B cell (primary cell): ENCODE results near the gene JMJD1C. TPM values are rescaled to one million over a fixed set of nuclear protein-coding genes. Genes with fewer than 3 reads are reported as not detected.

Experiments used
- ATAC-seq: fragments of 200-7000 bp; cut with Tn5 transposase; one replicate; pipeline ENCODE4 v1.10.0; 2021; ENCODE audit warnings: low read depth, mild to moderate bottlenecking, moderate number of reproducible peaks, moderate library complexity
- CTCF ChIA-PET: fragments of 350-600 bp; sonication (Branson Sonifier 250); formaldehyde crosslinking; loops from one replicate; lab custom pipeline; 2021; ENCODE audit warnings: antibody characterized with exemption, inconsistent platforms; lab: Charles Lee
- POLR2A ChIA-PET: fragments of 350-600 bp; sonication (Branson Sonifier 250); formaldehyde crosslinking; loops from one replicate; lab custom pipeline; 2021; ENCODE audit warnings: antibody characterized with exemption; lab: Charles Lee
- DNase-seq: peaks from one replicate; pipeline ENCODE4 v3.0.0; 2013
- H2AFZ ChIP-seq: 2 replicates; pipeline ENCODE4 v1.6.1; 2012; ENCODE audit warnings: mild to moderate bottlenecking, low read depth, low read length; ENCODE audit not compliant: insufficient read depth, poor library complexity, severe bottlenecking
- H3K27ac ChIP-seq, 2 donors: 1 replicate in 1 of 2; 2 replicates in 1 of 2; pipeline ENCODE4 v1.5.1; 2012 to 2013; ENCODE audit warnings: low read length in 2 of 2, mild to moderate bottlenecking in 2 of 2, moderate library complexity in 1 of 2
- H3K27me3 ChIP-seq, 4 experiments: fragments of 200-600 bp in 1 of 4; sonication (generic) in 1 of 4; replicated peaks in 1 of 4; 1 replicate in 2 of 4; 2 replicates in 2 of 4; pipeline versions ENCODE4 v1.6.1 to v1.7.0; 2013 to 2016; ENCODE audit warnings: low read length in 3 of 4, mild to moderate bottlenecking in 2 of 4, mixed read lengths in 1 of 4, moderate library complexity in 1 of 4; ENCODE audit not compliant: insufficient read depth in 4 of 4, control insufficient read depth in 3 of 4; ENCODE audit errors: control extremely low read depth in 1 of 4
- H3K36me3 ChIP-seq, 2 experiments: replicated peaks in 1 of 2; 1 replicate in 1 of 2; 2 replicates in 1 of 2; pipeline versions ENCODE4 v1.6.1 to v1.7.1; 2013; ENCODE audit warnings: low read length in 1 of 2; ENCODE audit not compliant: insufficient read depth in 2 of 2, control insufficient read depth in 1 of 2; ENCODE audit errors: control extremely low read depth in 1 of 2, extremely low read depth in 1 of 2
- H3K4me1 ChIP-seq, 2 donors: fragments of 200-600 bp in 1 of 2; sonication (generic) in 1 of 2; 1 replicate in 1 of 2; 2 replicates in 1 of 2; pipeline versions ENCODE4 v1.5.1 to v1.6.1; 2013 to 2017; ENCODE audit warnings: low read length in 2 of 2; ENCODE audit not compliant: control insufficient read depth in 2 of 2, insufficient read depth in 2 of 2
- H3K4me2 ChIP-seq: replicated peaks from 2 replicates; pipeline ENCODE3; 2012; ENCODE audit warnings: mild to moderate bottlenecking, low read depth, low read length; ENCODE audit not compliant: poor library complexity, severe bottlenecking
- H3K4me3 ChIP-seq, 5 experiments: fragments of 200-600 bp in 1 of 5; sonication (generic) in 1 of 5; 1 replicate in 3 of 5; 2 replicates in 2 of 5; pipeline versions ENCODE4 v1.5.1 to v1.7.0; 2011 to 2016; ENCODE audit warnings: low read length in 4 of 5, mild to moderate bottlenecking in 4 of 5, low read depth in 2 of 5, control low read depth in 1 of 5, moderate library complexity in 1 of 5; ENCODE audit not compliant: insufficient read depth in 1 of 5; ENCODE audit errors: control extremely low read depth in 1 of 5, extremely low read depth in 1 of 5
- H3K79me2 ChIP-seq: fragments of 200-600 bp; sonication (generic); one replicate; pipeline ENCODE4 v1.6.0; 2016; ENCODE audit warnings: low read length; ENCODE audit not compliant: control insufficient read depth, insufficient read depth
- H3K9ac ChIP-seq: fragments of 200-600 bp; sonication (generic); 2 replicates; pipeline ENCODE4 v1.6.1; 2017; ENCODE audit warnings: mild to moderate bottlenecking, low read length, moderate library complexity
- H3K9me3 ChIP-seq, 3 donors: one replicate each; pipeline versions ENCODE4 v1.6.1 to v1.7.1; 2013; ENCODE audit warnings: low read length in 2 of 3; ENCODE audit not compliant: control insufficient read depth in 2 of 3, insufficient read depth in 1 of 3; ENCODE audit errors: control extremely low read depth in 1 of 3
- H4K20me1 ChIP-seq: 2 replicates; pipeline ENCODE4 v1.6.0; 2012; ENCODE audit warnings: mild to moderate bottlenecking, low read length; ENCODE audit not compliant: insufficient read depth, control insufficient read depth, poor library complexity, severe bottlenecking
- H3K27ac Mint-ChIP-seq: one replicate; pipeline ENCODE4 v1.8.0; 2021; ENCODE audit warnings: mixed read lengths
- H3K27me3 Mint-ChIP-seq: one replicate; pipeline ENCODE4 v1.8.0; 2021; ENCODE audit warnings: mixed read lengths
- H3K4me1 Mint-ChIP-seq: one replicate; pipeline ENCODE4 v1.8.0; 2021; ENCODE audit warnings: mixed read lengths
- H3K4me3 Mint-ChIP-seq: one replicate; pipeline ENCODE4 v1.8.0; 2021; ENCODE audit warnings: mixed read lengths
- H3K9me3 Mint-ChIP-seq: one replicate; pipeline ENCODE4 v1.8.0; 2022; ENCODE audit warnings: mixed read lengths; ENCODE audit not compliant: insufficient read depth
- EZH2 ChIP-seq: IDR thresholded peaks from 2 replicates; pipeline ENCODE4 v1.6.1; 2012; ENCODE audit warnings: borderline replicate concordance, low read depth, mild to moderate bottlenecking, moderate library complexity, low read length; ENCODE audit not compliant: insufficient read depth, poor library complexity, severe bottlenecking
- WGBS: methylation state at CpG from one replicate; pipeline ENCODE4 v1.1.5; 2013; ENCODE audit warnings: missing lambda C conversion rate; ENCODE audit not compliant: insufficient coverage; 5-methylcytosine and 5-hydroxymethylcytosine counted together
- intact Hi-C: fragments of 100-400 bp; cut with micrococcal nuclease; formaldehyde crosslinking; loops from one replicate; pipeline ENCODE4 v1.10.0; 2022
- polyA plus RNA-seq: library from polyadenylated mRNA; depleted of rRNA; stranded (reverse); fragments of >200 nt; gene quantifications from 2 replicates; pipeline ENCODE4 v1.2.3, GENCODE V29; 2012
- total RNA-seq, 2 donors: library from RNA; stranded (reverse); fragments of 120-200 nt in 1 of 2; gene quantifications; 1 replicate in 1 of 2; 2 replicates in 1 of 2; pipeline versions ENCODE4 v1.2.3 to v1.2.4, GENCODE V29; 2013 to 2022
- TF ChIP-seq, protein P1 (sequence below): fragments of 200-600 bp; IDR thresholded peaks from one replicate; pipeline ENCODE4 v1.8.0; 2022; ENCODE audit warnings: antibody characterized with exemption, mild to moderate bottlenecking

JMJD1C gene
- total and polyA plus RNA-seq, 2 donors (not counting 1 experiment from before 2014, with no cell fraction given), result 81.8 to 235 TPM

DNA sequence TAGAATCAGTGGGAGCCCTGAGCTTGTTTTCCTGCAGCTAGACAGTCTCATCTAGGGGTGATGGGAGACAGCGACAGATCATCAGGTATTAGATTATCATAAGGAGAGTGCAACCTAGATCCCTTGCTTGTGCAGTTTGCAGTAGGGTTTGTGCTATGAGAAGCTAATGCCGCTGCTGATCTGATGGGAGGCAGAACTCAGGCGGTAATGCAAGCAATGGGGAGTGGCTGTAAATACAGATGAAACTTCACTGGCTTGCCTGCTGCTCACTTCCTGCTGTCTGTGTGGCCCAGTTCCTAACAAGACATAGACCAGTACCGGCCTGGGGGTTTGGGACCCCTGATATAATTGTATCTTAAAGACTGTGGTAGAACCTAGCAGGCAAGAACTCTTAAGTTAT lies 315.0 kb downstream of the JMJD1C start:
- H3K9me3 Mint-ChIP-seq, result no peaks in the 10 kb centered on the region
- Histone ChIP-seq H3K9ac (no peak overlapping the region), H3K27me3 (no peaks in the 10 kb centered on the region), H3K79me2 (peaks cover 65% of the 10 kb centered on the region), H3K4me1 (peaks cover 0 to 2% of the 10 kb centered on the region in 2 donors), H3K4me2 (no peak overlapping the region), H3K9me3 (no peaks in the 10 kb centered on the region), H3K27ac (no peak overlapping the region), H4K20me1 (peaks cover 29% of the 10 kb centered on the region), H2AFZ (no peak overlapping the region), H3K4me3 (no peak overlapping the region), H3K36me3 (peaks cover 10 to 61% of the 10 kb centered on the region in 2 experiments)
- ChIA-PET CTCF (interaction anchor here (3.3 kb wide), 1 partner anchor 16 kb away, joined by 12 read pairs; no protein-coding TSS in a partner anchor), POLR2A (no interaction called here)
- H3K27me3 Mint-ChIP-seq, result no peaks in the 10 kb centered on the region
- peaks cover 25% of the 10 kb centered on the region for H3K4me1 Mint-ChIP-seq
- H3K27ac Mint-ChIP-seq, result no peak overlapping the region
- DNase-seq (no peak), ATAC-seq (no peak)
- no peak overlapping the region for H3K4me3 Mint-ChIP-seq
- 97% methylated on average over 3 of the region's 4 CpGs for WGBS
- intact Hi-C loops, result no loop called here
- TF ChIP-seq, protein P1, sequence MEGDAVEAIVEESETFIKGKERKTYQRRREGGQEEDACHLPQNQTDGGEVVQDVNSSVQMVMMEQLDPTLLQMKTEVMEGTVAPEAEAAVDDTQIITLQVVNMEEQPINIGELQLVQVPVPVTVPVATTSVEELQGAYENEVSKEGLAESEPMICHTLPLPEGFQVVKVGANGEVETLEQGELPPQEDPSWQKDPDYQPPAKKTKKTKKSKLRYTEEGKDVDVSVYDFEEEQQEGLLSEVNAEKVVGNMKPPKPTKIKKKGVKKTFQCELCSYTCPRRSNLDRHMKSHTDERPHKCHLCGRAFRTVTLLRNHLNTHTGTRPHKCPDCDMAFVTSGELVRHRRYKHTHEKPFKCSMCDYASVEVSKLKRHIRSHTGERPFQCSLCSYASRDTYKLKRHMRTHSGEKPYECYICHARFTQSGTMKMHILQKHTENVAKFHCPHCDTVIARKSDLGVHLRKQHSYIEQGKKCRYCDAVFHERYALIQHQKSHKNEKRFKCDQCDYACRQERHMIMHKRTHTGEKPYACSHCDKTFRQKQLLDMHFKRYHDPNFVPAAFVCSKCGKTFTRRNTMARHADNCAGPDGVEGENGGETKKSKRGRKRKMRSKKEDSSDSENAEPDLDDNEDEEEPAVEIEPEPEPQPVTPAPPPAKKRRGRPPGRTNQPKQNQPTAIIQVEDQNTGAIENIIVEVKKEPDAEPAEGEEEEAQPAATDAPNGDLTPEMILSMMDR, result no peak
- TF ChIP-seq EZH2, result no peak

DNA sequence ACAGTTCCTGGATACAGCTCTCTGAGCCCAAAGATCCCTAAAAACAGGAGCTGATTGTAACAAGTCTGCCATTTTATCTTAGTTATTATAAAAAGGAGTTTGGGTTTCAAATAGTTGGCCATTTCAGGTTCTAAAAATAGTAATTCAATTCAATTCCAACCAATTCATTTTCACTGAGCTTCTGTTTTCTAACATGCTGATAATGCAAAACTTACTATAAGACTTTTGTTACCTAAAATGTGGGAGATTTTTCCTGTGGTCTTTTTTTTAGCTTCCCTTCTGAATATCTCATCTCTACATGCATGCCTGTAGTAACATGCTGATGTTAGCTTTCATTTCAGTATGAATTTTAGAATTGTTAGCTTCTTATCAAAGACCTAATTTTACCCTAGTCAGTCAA lies 319.3 kb downstream of the JMJD1C start:
- peaks cover 62% of the 10 kb centered on the region for H4K20me1 ChIP-seq
- no peak overlapping the region for H3K4me3 ChIP-seq
- Mint-ChIP-seq H3K4me1 (peaks cover 45% of the 10 kb centered on the region), H3K9me3 (no peaks in the 10 kb centered on the region), H3K4me3 (no peak overlapping the region), H3K27ac (no peak overlapping the region), H3K27me3 (no peaks in the 10 kb centered on the region)
- POLR2A ChIA-PET, result no interaction called here
- intact Hi-C loops, result no loop called here
- H3K36me3 ChIP-seq, result peaks cover 5 to 31% of the 10 kb centered on the region in 2 experiments
- H3K79me2 ChIP-seq, result peaks cover 97% of the 10 kb centered on the region
- no peak overlapping the region for H3K4me2 ChIP-seq
- CTCF ChIA-PET, result interaction anchor here (0.9 to 5.9 kb wide), 7 partner anchors 9 to 709 kb away, joined by 3 to 56 read pairs (median 6); no protein-coding TSS in a partner anchor
- TF ChIP-seq EZH2, result no peak
- TF ChIP-seq, protein P1, result no peak
- no peak overlapping the region for H3K27ac ChIP-seq
- no peak for DNase-seq
- H3K27me3 ChIP-seq, result no peaks in the 10 kb centered on the region
- no peak for ATAC-seq
- peaks cover 0 to 8% of the 10 kb centered on the region in 2 donors for H3K4me1 ChIP-seq
- H2AFZ ChIP-seq, result no peak overlapping the region
- no peaks in the 10 kb centered on the region for H3K9me3 ChIP-seq
- no peak overlapping the region for H3K9ac ChIP-seq
